SK-N-SH (cell line): Measurements from ENCODE around the gene INPP5A.

Experiments used
- RFX5 ChIP-seq: IDR thresholded peaks from 2 replicates; pipeline ENCODE4 v1.6.1; 2012; ENCODE audit warnings: mild to moderate bottlenecking, improper control_type of control experiment, low read length
- RXRA ChIP-seq: IDR thresholded peaks from 2 replicates; pipeline ENCODE4 v1.4.0; 2012; ENCODE audit warnings: low read depth, mild to moderate bottlenecking, borderline replicate concordance
- SIN3A ChIP-seq: IDR thresholded peaks from 2 replicates; pipeline ENCODE4 v1.6.1; 2012; ENCODE audit warnings: low read depth, mild to moderate bottlenecking, low read length, moderate library complexity, borderline replicate concordance
- TAF1 ChIP-seq: IDR thresholded peaks from 2 replicates; pipeline ENCODE4 v1.6.1; 2012; ENCODE audit warnings: low read depth, mild to moderate bottlenecking, low read length, moderate library complexity, borderline replicate concordance
- TF ChIP-seq, protein P1 (sequence below): fragments of 200-600 bp; sonication (generic); IDR thresholded peaks from 2 replicates; pipeline ENCODE4 v1.6.1; 2017; ENCODE audit warnings: antibody characterized with exemption, mild to moderate bottlenecking, moderate library complexity
- TF ChIP-seq, protein P2 (sequence below): IDR thresholded peaks from 2 replicates; pipeline ENCODE4; 2012
- TF ChIP-seq, protein P3 (sequence below): IDR thresholded peaks from 2 replicates; pipeline ENCODE4 v1.6.1; 2012; ENCODE audit warnings: mild to moderate bottlenecking, low read depth, low read length, moderate library complexity
- TF ChIP-seq, protein P4 (sequence below): IDR thresholded peaks from 2 replicates; pipeline ENCODE4 v1.4.0; 2012; ENCODE audit warnings: low read depth

DNA sequence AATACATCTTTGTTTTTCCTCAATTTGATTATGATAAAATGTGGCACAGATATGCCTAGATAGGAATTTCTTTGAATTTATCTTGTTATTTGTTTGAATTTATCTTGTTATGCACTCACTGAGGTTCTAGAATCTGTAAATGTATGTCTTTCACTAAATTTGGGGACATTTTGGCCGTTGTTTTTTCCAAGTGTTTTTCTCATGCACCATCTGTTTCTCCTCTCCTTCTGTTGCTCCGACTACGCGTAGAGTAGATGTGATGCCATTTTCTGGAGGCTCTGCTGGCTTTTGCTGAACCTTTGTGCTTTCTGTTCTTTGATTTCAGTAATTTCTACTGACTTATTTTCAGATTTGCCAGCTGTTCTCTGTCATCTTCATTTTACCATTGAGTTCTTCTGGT lies 101.9 kb downstream of the INPP5A start:
- TF ChIP-seq, protein P1, sequence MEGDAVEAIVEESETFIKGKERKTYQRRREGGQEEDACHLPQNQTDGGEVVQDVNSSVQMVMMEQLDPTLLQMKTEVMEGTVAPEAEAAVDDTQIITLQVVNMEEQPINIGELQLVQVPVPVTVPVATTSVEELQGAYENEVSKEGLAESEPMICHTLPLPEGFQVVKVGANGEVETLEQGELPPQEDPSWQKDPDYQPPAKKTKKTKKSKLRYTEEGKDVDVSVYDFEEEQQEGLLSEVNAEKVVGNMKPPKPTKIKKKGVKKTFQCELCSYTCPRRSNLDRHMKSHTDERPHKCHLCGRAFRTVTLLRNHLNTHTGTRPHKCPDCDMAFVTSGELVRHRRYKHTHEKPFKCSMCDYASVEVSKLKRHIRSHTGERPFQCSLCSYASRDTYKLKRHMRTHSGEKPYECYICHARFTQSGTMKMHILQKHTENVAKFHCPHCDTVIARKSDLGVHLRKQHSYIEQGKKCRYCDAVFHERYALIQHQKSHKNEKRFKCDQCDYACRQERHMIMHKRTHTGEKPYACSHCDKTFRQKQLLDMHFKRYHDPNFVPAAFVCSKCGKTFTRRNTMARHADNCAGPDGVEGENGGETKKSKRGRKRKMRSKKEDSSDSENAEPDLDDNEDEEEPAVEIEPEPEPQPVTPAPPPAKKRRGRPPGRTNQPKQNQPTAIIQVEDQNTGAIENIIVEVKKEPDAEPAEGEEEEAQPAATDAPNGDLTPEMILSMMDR, result no peak
- TF ChIP-seq, protein P2, sequence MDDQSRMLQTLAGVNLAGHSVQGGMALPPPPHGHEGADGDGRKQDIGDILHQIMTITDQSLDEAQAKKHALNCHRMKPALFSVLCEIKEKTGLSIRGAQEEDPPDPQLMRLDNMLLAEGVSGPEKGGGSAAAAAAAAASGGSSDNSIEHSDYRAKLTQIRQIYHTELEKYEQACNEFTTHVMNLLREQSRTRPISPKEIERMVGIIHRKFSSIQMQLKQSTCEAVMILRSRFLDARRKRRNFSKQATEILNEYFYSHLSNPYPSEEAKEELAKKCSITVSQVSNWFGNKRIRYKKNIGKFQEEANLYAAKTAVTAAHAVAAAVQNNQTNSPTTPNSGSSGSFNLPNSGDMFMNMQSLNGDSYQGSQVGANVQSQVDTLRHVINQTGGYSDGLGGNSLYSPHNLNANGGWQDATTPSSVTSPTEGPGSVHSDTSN, result no peak
- TF ChIP-seq RXRA (no peak), TAF1 (no peak), SIN3A (no peak), RFX5 (no peak)
- TF ChIP-seq, protein P3, sequence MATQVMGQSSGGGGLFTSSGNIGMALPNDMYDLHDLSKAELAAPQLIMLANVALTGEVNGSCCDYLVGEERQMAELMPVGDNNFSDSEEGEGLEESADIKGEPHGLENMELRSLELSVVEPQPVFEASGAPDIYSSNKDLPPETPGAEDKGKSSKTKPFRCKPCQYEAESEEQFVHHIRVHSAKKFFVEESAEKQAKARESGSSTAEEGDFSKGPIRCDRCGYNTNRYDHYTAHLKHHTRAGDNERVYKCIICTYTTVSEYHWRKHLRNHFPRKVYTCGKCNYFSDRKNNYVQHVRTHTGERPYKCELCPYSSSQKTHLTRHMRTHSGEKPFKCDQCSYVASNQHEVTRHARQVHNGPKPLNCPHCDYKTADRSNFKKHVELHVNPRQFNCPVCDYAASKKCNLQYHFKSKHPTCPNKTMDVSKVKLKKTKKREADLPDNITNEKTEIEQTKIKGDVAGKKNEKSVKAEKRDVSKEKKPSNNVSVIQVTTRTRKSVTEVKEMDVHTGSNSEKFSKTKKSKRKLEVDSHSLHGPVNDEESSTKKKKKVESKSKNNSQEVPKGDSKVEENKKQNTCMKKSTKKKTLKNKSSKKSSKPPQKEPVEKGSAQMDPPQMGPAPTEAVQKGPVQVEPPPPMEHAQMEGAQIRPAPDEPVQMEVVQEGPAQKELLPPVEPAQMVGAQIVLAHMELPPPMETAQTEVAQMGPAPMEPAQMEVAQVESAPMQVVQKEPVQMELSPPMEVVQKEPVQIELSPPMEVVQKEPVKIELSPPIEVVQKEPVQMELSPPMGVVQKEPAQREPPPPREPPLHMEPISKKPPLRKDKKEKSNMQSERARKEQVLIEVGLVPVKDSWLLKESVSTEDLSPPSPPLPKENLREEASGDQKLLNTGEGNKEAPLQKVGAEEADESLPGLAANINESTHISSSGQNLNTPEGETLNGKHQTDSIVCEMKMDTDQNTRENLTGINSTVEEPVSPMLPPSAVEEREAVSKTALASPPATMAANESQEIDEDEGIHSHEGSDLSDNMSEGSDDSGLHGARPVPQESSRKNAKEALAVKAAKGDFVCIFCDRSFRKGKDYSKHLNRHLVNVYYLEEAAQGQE, result no peak
- TF ChIP-seq, protein P4, sequence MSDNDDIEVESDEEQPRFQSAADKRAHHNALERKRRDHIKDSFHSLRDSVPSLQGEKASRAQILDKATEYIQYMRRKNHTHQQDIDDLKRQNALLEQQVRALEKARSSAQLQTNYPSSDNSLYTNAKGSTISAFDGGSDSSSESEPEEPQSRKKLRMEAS, result no peak
